Endothelial cell of umbilical vein (primary cell): Measurements from ENCODE around the gene ADARB2.

Experiments used
- EZH2 ChIP-seq: IDR thresholded peaks from 2 replicates; pipeline ENCODE4 v1.6.1; 2012; ENCODE audit warnings: borderline replicate concordance, low read depth, mild to moderate bottlenecking, moderate library complexity, low read length, inconsistent platforms; ENCODE audit not compliant: severe bottlenecking
- MYC ChIP-seq: IDR thresholded peaks from one replicate; pipeline ENCODE4 v1.6.1; 2011; ENCODE audit warnings: mild to moderate bottlenecking, low read depth, low read length
- POLR2A ChIP-seq: IDR thresholded peaks from 2 replicates; pipeline ENCODE4 v1.6.1; 2012; ENCODE audit warnings: low read depth, mild to moderate bottlenecking, control low read depth, low read length
- POLR2AphosphoS5 ChIP-seq: IDR thresholded peaks from 2 replicates; pipeline ENCODE4 v1.6.1; 2012; ENCODE audit warnings: low read depth, mild to moderate bottlenecking, control low read depth, low read length, moderate library complexity; ENCODE audit not compliant: insufficient read depth
- TF ChIP-seq, protein P1 (sequence below), 2 donors: IDR thresholded peaks; 1 replicate in 1 of 2; 2 replicates in 1 of 2; pipeline ENCODE4 v1.5.1; 2011; ENCODE audit warnings: low read length in 2 of 2, mild to moderate bottlenecking in 2 of 2, moderate library complexity in 2 of 2, control low read depth in 1 of 2, inconsistent platforms in 1 of 2, low read depth in 1 of 2; ENCODE audit not compliant: insufficient read depth in 1 of 2; ENCODE audit errors: extremely low read depth in 1 of 2
- TF ChIP-seq, protein P2 (sequence below): IDR thresholded peaks from 2 replicates; pipeline ENCODE4 v1.6.1; 2011; ENCODE audit not compliant: insufficient read depth, insufficient read length

DNA sequence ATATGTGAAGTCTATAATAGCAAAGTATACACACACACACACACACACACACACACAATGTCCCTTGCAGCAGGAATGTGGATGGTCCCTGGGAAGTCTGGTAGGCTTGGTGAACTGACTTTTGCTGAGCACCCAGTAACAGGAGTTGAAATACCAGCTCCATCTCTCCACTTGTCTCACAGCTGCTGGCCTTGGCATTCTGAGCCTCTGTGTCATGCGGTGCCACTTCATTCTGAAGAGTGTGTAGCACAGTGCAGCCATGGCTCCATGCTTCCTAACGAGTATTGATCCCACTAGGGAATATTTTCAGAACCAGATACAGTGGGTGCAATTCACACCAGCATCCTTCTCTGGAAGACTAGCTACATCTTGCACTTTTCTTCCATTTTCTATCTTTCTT, 192.4 kb downstream of the ADARB2 start:
- TF ChIP-seq, protein P1, sequence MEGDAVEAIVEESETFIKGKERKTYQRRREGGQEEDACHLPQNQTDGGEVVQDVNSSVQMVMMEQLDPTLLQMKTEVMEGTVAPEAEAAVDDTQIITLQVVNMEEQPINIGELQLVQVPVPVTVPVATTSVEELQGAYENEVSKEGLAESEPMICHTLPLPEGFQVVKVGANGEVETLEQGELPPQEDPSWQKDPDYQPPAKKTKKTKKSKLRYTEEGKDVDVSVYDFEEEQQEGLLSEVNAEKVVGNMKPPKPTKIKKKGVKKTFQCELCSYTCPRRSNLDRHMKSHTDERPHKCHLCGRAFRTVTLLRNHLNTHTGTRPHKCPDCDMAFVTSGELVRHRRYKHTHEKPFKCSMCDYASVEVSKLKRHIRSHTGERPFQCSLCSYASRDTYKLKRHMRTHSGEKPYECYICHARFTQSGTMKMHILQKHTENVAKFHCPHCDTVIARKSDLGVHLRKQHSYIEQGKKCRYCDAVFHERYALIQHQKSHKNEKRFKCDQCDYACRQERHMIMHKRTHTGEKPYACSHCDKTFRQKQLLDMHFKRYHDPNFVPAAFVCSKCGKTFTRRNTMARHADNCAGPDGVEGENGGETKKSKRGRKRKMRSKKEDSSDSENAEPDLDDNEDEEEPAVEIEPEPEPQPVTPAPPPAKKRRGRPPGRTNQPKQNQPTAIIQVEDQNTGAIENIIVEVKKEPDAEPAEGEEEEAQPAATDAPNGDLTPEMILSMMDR (IDR thresholded peaks at IDR 0.05; ENCODE audit: extremely low read depth in 1 of 2, insufficient read depth in 1 of 2, low read depth in 1 of 2, low read length in 2 of 2), result no peak
- TF ChIP-seq POLR2A (no peak), EZH2 (no peak), POLR2AphosphoS5 (no peak), MYC (no peak)
- TF ChIP-seq, protein P2, sequence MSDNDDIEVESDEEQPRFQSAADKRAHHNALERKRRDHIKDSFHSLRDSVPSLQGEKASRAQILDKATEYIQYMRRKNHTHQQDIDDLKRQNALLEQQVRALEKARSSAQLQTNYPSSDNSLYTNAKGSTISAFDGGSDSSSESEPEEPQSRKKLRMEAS, result no peak
